SK-MEL-5 (cell line): ENCODE measurements around the gene ABHD2. TPM values are rescaled to one million over a fixed set of nuclear protein-coding genes. Genes with fewer than 3 reads are reported as not detected.

Experiments used
- DNase-seq: peaks from one replicate; pipeline ENCODE4 v3.0.0-alpha.2; 2016; ENCODE audit warnings: low read depth, low spot score
- in situ Hi-C: cut with HindIII; loops from 2 replicates; pipeline ENCODE4 v1.10.0; 2016; ENCODE audit warnings: low sequenced_read_pairs, high pct_unique_total_duplicates, low pct_unique_long_range_greater_than_20kb
- total RNA-seq: library from RNA; depleted of rRNA; stranded (reverse); fragments of >200 nt; shearing (Covaris generic); gene quantifications from 2 replicates; pipeline ENCODE4 v1.2.3, GENCODE V29; 2014

The ABHD2 gene
- total RNA-seq, 1 experiment from 2014 or later = 46.7 TPM

- DNase-seq = peak; percentile 57
- in situ Hi-C loops = no loop called here
Observed at GRCh38 chr15:89090791-89091626, 2.8 kb downstream of the ABHD2 start.

DNA sequence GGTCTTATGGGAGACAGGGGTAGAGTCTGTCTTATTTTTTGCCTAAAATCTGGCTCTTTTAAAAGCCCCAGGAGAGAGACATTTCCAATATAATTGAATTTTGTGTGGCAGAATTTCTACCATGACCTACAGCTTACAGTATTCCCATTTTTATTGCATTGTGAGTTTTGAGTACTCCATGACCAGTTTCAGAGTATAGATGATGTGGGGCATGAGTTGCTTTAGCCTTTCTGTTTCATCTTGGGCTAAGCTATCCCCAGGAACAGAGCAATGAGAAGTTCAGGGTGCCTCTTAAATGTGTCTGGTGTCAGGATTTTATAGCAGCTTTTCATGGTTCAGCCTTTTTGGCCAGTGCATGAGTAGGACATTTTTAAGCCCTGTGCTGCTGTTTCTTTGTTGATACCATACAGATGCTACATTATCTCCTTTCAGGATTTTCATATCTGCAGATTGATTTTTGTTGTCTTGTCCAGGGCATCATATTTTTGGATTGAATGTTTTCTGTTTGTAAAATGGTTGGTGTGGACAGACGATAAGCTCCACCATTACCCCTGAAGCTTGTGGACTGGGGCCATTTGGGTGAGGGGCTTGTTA lies 3.5 kb downstream of the ABHD2 start:
- in situ Hi-C loops = no loop called here
- no peak for DNase-seq

DNA sequence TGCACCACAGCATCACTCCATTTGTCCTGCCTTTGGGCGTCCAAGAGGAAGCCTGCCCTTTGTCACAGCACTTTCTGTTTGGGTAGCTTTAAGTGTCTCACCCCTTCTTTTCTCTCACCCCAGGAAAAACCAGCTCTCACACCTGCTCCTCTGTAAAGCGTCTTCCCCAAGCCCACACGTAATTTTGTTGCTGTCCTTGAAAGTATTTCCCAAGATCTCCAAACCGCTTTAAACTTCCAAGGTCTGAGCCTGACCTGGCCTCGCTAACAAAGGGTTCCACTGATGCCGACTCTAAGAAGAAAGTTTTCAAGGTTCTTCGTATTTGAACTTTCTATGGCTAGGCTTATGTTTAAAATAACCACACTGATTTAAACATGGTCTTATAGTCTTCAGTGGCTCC lies 5.3 kb downstream of the ABHD2 start:
- in situ Hi-C loops = no loop called here
- no peak for DNase-seq

DNA sequence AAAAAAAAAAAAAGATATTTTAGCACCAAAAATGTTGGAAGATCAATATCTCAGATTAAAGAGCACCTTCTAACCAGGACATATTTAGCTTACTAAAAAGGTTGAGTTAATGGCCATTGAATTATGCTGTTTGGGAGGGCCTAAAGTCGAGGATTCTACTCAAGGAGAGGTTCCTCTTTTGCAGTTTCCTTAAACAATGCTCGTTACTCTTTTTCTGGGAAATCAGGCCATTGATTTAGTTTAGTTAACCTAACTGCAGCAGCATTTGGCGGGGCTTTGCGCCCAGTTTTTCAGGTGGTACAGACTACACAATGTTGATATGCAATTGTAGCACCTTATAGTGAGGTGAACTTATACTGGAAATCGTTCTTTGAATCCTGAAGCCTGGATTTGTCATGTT lies 6.8 kb downstream of the ABHD2 start:
- in situ Hi-C loops = no loop called here

DNA sequence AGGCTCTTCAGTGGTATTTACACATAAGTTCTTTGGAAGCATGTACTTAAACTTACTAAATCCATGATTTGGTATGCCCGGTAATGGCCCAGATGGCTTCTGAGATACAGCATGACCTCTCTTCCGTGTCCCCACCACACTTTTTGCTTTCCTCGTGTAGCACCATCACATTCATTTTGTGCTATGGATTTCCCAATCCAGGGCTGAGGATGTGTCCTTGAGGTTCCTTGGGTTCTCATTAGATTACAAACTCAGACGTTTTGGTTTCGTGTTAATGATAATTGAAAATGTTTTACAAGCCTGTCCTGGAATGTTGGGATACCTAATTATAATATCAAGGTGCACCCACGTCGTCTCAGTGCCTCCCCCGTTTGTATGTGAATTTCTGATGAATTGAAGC lies 7.3 kb downstream of the ABHD2 start:
- in situ Hi-C loops = no loop called here
- no peak for DNase-seq

More for the DNA sequence above, 6.8 kb downstream of the ABHD2 start:
- DNase-seq = no peak

DNA sequence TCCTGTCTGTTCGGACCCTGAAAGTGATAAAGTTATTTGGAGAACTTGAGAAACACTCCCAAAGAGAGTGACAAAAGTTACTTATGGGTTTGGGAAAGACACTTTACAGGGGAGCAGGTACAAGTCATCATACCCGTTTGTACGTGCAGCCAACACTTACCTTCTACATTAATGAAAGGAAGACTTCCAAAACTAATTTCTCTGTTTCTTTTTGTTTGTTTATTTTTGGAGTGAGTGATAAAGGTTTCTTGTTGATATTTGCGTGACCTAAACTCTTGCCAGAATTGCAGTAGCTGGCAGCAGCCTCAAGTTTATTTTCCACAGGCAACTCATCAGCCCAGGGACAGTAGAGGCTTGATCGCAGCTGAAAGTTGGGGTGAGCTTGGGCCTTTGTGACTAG lies 8.4 kb downstream of the ABHD2 start:
- in situ Hi-C loops = no loop called here
- no peak for DNase-seq

DNA sequence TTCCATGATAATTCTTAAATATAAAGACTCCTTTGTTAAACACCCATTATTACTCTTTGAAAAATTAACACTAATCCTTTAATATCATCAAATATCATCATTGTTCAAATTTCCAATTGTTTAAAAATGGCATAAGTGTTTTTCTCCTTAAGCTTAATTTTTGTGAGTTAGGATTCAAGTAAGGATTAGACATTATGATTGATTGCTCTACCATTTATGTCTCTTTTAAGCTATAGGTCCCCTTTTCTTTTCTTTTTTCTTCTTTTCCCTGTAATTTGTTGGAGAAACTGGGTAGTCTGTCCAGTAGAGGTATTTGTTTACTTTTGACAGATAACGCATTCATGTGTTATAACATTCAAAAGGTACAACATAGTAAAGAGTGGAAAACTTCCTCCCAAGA lies 9.1 kb downstream of the ABHD2 start:
- in situ Hi-C loops = no loop called here
- no peak for DNase-seq

GRCh38 chr15:89098281-89098680 lies 10.0 kb downstream of the ABHD2 start:
- in situ Hi-C loops = no loop called here
- no peak for DNase-seq

GRCh38 chr15:89099968-89100367 lies 11.7 kb downstream of the ABHD2 start:
- DNase-seq = no peak
- in situ Hi-C loops = no loop called here

- DNase-seq = no peak
- in situ Hi-C loops = no loop called here
Observed at GRCh38 chr15:89101302-89102193, 13.3 kb downstream of the ABHD2 start.

DNA sequence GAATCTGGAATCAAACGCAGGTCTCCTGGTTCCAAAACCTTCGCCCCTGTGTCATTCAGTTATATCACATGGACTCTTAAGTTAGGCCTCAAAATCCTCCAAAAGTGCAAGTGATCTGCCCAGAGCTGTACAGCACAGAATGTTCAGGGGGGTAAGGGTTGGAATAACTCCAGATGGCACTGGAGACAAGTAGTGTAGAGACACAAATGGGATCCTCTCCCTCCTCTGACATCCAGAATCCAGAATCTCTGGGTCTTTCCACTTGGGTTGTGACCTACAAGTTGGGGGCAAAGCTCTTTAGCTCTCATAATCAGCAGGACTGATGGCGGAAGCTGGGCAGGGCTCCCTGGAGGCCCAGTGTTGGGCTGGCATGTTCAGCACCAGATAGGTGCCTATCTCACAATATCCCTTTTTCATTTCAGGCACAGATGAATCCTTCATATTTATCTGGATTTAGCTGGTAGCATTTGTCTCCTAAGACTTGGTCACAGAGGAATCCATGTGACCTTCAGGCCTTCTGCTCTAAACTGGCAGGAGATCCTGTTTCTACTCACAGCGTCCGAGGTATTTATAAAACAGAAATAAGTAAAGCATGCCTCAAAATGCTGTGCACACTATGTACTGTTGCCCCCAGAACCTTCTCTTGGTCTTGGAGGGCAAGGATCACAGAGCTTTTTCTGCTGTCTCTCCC lies 15.4 kb downstream of the ABHD2 start:
- in situ Hi-C loops = no loop called here

GRCh38 chr15:89104172-89104564 lies 15.9 kb downstream of the ABHD2 start:
- in situ Hi-C loops = no loop called here
- DNase-seq = no peak

More for the DNA sequence above, 15.4 kb downstream of the ABHD2 start:
- DNase-seq = no peak

- no peak for DNase-seq
- in situ Hi-C loops = no loop called here
Observed at GRCh38 chr15:89105147-89105546, 16.9 kb downstream of the ABHD2 start.

- DNase-seq = no peak
- in situ Hi-C loops = no loop called here
Observed at GRCh38 chr15:89106200-89106599, 17.9 kb downstream of the ABHD2 start.

GRCh38 chr15:89107984-89108383 lies 19.7 kb downstream of the ABHD2 start:
- in situ Hi-C loops = no loop called here

DNA sequence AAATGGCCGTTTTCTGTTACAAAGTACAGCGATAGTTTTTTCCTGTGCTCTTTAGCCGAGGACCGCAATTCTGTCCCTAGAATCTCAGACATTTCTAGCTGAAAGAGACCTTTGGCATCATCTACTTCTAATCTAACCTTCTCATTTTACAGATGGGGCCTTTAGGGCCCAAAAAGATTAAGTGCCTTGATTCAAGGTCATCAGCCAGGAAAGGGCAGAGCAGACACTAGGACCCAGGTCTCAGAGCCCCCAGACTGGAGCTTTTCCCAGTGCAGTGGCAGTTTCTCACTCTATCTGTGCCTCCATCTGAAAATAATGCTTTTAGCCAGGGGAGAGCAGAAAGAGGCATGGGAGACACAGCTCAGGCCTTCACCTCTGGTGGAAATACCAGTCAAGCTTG lies 20.6 kb downstream of the ABHD2 start:
- in situ Hi-C loops = no loop called here
- DNase-seq = no peak

More at GRCh38 chr15:89107984-89108383, 19.7 kb downstream of the ABHD2 start:
- DNase-seq = no peak

DNA sequence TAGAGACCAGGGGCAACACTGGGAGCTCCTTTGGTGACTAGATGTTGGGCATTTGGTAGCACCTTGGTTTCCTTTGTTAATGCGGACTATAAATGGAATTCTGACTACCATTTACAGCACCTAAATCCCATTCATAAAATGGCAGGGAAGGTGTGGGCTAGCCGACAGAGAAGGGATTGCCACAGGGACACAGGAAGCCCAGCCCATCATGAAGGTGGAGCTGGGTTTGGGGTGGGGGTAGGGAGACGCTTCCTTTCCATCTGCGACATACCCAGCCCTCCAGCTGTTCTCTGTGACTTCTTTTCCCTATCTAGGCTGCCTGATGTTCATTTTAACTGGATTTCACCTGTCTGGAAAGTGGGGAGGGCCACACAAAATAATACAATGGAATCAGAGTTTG lies 21.0 kb downstream of the ABHD2 start:
- in situ Hi-C loops = no loop called here

GRCh38 chr15:89110060-89110459 lies 21.8 kb downstream of the ABHD2 start:
- DNase-seq = no peak
- in situ Hi-C loops = no loop called here

More for the DNA sequence above, 21.0 kb downstream of the ABHD2 start:
- DNase-seq = no peak
